K562 (cell line): Measurements from ENCODE around the gene EXOSC1. TPM values are rescaled to one million over a fixed set of nuclear protein-coding genes. Genes with fewer than 3 reads are reported as not detected.

ENCODE experiments used
- REST ChIP-seq, 2 experiments: fragments of 450-650 bp; formaldehyde crosslinking in 1 of 2; IDR thresholded peaks; 2 replicates each; pipeline versions ENCODE4 v1.4.0 to v1.6.1; 2014 to 2020; ENCODE audit warnings: mild to moderate bottlenecking in 2 of 2, borderline replicate concordance in 1 of 2, low read depth in 1 of 2
- TEAD1 ChIP-seq, 2 experiments: fragments of 450-650 bp in 1 of 2; sonication (generic) in 1 of 2; formaldehyde crosslinking; IDR thresholded peaks; 2 replicates each; pipeline versions ENCODE4 v1.4.0 to v1.8.0; 2020 to 2022; ENCODE audit warnings: mild to moderate bottlenecking in 2 of 2, missing genetic modification reagents in 1 of 2
- ZZZ3 ChIP-seq: fragments of 450-650 bp; IDR thresholded peaks from 2 replicates; pipeline ENCODE4 v1.6.1; 2016; ENCODE audit warnings: antibody characterized with exemption, mild to moderate bottlenecking, moderate library complexity
- polyA plus RNA-seq, 8 experiments: library from polyadenylated mRNA; depleted of rRNA in 4 of 8; stranded (reverse) in 5 of 8; unstranded in 3 of 8; fragments of >200 nt; fragmentation: Nextera tagmentation in 2 of 8; fragmentation: Illumina TruSeq in 1 of 8; extraction: Ambion mirVana in 2 of 8; extraction: Trizol in 1 of 8; gene quantifications; 2 replicates each; pipeline versions ENCODE4 v1.2.1 to v1.2.3, GENCODE V29; 2011 to 2014; ENCODE audit warnings: inconsistent platforms in 1 of 8, missing spikeins in 1 of 8
- total RNA-seq, 7 experiments: library from RNA; depleted of rRNA in 6 of 7; stranded (reverse); fragments of >200 nt in 6 of 7; fragmentation: Illumina TruSeq in 2 of 7; extraction: Trizol in 2 of 7; gene quantifications; 2 replicates each; pipeline versions ENCODE4 v1.2.1 to v1.2.3, GENCODE V29; 2011 to 2021; ENCODE audit warnings: low replicate concordance in 1 of 7
- TF ChIP-seq, protein P1 (sequence below): conservative IDR thresholded peaks from 2 replicates; pipeline ENCODE4 v1.6.1; 2011; ENCODE audit warnings: low read depth, mild to moderate bottlenecking, low read length; ENCODE audit not compliant: control insufficient read depth

The EXOSC1 gene
- total and polyA plus RNA-seq, 9 of the 15 experiments (the other 6 are each of a cell fraction or from before 2014, with no cell fraction given) = 44.3 to 117 (median 67.0) TPM

DNA sequence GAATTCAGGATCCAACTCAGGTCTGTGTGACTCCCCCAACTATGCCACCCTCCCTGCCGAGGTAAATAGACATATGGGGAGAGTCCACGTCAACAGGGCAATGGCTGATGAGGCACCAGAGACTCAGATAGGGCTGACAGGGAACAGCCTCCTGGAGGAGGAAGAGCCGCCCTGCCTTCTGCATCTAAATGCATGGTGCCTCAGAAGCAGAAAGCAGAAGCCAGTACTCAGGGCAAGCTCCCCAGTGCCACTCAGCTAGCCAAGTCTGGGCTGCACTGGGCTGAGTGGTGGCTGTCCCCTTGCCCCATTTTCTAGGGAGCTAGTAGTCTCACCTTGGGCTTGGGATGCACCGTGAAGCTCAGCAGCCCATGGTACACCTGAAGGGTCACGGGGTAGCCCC lies 55.7 kb downstream of the EXOSC1 start (continued):
- no peak for TF ChIP-seq REST (IDR thresholded peaks at IDR 0.05; ENCODE audit: borderline replicate concordance)
- no peak for TF ChIP-seq REST (CRISPR knock-in tag; IDR thresholded peaks at IDR 0.05; ENCODE audit: low read depth)
- TF ChIP-seq TEAD1 (CRISPR knock-in tag; IDR thresholded peaks at IDR 0.05) = no peak
- TF ChIP-seq, protein P1, sequence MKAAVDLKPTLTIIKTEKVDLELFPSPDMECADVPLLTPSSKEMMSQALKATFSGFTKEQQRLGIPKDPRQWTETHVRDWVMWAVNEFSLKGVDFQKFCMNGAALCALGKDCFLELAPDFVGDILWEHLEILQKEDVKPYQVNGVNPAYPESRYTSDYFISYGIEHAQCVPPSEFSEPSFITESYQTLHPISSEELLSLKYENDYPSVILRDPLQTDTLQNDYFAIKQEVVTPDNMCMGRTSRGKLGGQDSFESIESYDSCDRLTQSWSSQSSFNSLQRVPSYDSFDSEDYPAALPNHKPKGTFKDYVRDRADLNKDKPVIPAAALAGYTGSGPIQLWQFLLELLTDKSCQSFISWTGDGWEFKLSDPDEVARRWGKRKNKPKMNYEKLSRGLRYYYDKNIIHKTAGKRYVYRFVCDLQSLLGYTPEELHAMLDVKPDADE = no peak
- no peak for TF ChIP-seq ZZZ3
